Measurements from ENCODE around the gene TGIF1. TPM values are rescaled to one million over a fixed set of nuclear protein-coding genes. Genes with fewer than 3 reads are reported as not detected.

Gene TGIF1
- total RNA-seq, 1 experiment from 2014 or later: 61.9 TPM

Other genes starting within 250 kb of the TGIF1 start
- gene MYOM1, start 230.2 kb upstream of the TGIF1 start, total RNA-seq (2014; rRNA removed; shearing (Covaris generic)): not detected in 2 replicates
- 521 and 591 TPM in 2 replicates for gene MYL12A, start 202.4 kb upstream of the TGIF1 start, total RNA-seq (2014; rRNA removed; shearing (Covaris generic))
- gene MYL12B, start 188.0 kb upstream of the TGIF1 start, total RNA-seq (2014; rRNA removed; shearing (Covaris generic)): 353 and 399 TPM in 2 replicates